ENCODE measurements around the gene TRPV4.

TRPV4 gene

DNA sequence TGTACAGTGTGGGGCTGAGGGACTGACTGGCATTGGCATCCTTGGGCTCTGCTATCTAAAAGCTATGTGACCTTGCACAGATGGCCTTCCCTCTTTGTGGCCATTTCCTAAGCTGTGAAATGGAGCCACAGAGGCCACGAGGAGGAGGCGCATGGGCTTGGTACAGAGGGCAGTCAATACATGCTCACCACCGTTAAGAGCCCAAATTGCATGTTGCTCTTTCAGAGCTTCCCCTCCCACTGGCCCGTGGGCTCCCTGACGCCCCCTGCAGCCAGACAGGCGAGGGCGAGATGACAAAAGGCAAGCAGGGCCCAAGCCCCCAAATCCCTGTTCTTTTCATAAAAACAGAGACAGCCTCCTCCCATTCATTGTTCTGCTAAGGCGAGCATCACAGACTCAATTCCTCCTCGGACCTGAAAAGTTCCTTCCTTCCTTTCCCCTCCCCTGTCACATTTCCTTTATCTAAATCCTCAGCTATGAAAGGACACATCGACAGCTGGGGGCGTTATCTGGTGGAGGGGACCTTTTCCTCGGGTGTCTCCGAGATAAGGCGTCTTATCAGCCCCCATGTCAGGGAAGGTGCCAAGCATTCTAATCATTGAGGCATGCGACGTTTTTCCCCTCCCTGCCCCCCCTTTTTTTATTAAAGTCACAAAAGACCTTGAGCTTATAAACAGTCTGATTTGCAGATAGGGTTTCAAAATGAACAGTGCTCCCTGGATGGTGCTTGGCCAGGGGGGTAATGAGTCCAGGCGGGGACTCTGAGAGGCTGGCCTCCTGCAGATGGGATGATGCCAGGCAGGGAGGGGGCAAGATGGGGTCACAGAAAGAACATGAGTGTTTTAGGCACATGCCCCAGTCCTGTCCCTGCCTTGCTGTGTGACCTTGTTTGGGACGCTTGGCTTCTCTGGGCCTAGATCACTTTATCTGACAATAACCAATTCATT lies 93.2 kb downstream of the TRPV4 start:
- DNase-seq (ENCODE audit: low read depth in 2 of 2), result no peak

DNA sequence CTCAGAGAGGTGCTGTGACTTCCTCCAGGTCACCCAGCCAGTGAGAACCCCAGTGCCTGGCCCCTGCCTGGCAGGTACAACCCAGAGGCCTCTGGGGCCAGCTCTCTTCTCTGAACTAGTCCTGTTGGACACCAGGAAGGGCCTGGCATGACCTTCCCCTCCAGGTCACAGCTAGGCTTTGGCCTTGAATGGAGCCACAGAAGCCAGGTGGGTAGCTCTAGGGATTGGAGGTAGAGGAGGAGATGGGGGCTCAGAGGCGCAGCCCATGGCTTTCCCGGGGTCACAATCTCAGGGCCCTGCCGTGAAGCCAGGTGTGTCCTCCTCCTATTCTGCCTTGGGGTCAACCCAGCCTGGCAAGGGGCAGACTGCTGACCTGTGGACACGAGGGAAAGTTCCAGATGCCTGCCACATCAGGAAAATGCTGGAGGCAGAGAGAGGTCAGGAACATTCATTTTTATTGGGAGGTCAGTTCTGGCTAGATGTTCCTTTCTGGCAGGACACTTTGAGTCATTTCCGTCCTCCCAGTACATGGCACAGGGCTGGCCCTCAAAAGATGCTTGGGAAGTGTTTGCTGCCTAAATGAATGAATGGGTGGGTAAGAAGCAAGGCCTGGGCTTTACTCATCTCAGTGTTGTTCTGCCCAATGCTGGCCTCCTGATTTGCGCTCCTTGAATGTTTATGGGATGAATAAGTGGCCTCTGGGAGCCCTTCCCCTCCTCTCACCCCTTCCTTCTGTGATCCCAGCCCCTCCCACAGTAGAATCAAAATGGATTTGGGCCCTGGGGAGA lies 94.1 kb downstream of the TRPV4 start:
- DNase-seq (ENCODE audit: low read depth in 2 of 2), result no peak

DNA sequence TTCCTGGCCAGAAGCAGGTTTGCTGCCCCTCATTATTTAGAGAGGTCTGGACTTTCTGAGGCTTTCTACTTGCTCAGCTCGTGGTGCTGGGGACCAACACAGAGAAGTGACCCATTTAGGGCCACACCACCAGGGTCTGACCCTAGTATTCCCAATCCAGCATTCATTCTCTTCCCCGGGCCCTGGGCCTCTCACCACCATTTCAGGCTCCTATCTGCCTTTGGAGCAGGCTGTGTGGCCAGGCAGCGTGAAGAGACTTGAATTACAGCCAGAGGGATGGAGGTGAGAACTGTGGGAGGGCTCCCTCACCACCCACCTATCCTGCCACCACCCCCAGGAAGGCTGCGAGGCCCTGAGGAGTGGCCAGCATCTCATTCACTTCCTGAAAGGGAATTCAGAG lies 95.0 kb downstream of the TRPV4 start:
- DNase-seq (ENCODE audit: low read depth in 2 of 2), result no peak

DNA sequence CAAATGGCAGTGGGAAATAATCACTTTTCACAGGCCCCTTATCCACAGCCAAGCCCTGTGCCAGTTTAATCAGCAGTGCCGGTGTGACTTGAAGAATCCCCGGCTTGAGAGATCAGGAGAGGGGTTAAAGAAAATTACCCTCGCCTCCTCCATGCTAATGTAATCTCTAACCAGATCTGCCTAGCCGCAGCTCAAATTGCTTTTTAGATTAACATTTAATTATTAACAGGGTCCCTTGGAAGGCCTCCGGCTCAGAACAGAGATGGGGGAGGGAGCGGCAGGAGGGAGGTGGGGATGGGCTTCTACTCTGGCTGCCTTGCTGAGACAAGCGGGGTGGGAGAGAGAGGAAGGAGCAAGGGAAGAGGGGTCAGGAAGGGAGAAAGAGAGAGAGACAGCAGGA lies 95.6 kb downstream of the TRPV4 start:
- DNase-seq (ENCODE audit: low read depth in 2 of 2), result no peak

DNA sequence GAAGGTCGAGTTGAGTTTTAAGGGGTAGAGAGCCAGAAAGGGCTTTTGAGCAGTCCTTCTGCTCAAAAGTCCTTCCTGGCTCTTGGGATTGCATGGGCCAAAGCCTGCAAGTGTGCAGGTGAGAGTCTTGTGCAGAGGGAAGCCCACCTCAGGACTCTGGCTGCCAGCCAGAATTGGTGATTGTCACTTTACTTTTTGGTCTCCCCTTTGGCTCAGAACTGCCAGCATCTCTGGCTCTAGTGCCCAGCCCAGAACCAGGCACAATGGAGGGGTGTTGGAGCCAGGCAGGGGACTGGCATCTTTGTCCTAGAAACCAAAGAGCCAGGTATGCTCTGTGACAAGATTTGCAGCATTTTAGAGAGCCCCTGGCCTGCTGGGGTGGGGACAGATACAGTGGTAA lies 96.1 kb downstream of the TRPV4 start:
- no peak for DNase-seq (ENCODE audit: low read depth in 2 of 2)

DNA sequence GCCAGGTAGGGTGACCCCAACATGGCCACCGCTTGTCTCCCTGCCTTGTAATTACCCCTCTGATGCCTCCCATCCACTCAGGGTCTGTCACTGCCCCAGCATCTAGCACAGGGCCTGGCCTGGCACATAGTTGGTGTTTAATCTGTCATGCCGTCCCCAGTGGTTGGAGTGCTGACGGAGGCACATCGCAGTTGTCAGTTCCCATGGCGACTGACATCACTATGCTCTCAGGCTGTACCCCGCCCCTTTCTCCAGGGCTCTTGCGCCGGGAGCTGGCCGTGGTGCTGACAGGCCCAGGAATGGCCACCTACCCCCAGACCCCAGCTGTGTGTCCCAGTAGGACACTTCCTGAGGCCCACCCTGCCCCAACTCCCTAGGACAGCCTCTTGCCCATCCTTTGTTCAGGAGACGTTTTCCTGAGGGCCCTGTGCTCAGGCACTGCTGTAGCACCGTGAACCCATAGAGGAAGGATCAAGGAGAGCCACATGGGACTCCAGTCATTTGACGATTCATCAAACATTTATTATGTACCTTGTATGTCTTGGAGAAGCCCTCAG lies 96.6 kb downstream of the TRPV4 start:
- DNase-seq (ENCODE audit: low read depth in 2 of 2), result no peak

DNA sequence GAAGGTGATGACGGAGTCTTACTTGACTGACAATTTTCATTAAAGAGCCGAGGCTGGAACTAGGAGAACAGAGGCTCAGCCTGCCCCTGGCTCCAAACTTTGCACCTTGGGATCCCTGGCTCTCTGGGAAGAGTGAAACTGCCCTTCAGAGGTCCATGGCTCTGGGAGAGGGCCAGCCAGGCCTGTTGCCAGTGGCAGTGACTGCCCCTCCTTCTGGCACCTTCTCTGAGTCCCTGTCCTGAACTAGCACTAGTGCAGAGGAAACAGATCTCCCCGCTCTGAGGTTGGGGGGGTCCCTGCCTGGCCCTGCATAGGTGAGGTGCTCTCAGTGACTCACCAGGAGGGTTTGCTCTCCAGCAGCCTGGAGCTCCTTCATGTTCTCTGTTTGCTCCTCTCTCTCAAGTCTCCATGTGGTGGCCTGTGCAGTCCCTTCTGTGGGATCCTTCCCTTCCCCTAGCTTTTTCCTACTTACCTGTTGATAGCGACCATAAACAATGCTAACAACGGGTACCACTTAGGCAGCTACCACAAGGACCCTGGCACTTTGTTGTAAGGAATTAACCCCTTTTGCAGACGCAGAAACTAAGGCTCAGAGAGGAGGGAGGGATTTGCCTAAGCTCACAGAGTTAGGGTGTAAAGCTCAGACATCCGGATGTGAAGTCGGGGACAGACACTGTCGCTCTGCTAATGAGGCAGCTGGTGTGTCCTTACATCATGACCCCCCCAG lies 97.2 kb downstream of the TRPV4 start:
- no peak for DNase-seq (ENCODE audit: low read depth in 2 of 2)

DNA sequence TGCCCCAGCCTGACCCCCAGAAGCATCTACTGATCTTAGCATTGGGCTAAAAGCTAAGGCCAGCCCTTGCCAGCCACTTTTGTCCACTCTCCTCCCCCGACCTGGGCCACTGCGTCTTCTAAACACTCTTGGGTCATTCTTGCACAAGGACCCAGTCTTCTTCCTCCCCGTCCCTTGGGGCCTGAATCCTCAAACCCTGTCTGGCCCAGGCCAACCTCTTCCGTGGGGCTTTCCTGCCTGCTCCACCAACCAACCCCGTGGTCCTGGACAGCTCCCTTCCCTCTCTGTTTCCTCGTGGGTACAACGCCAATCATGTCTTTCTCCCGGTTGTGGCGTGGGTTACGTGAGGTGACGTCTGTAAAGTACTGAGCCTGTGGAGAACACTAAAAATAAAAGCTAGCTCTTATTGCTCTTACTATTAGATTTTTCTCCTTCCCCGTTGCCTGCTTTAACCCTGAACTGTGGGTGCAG lies 98.1 kb downstream of the TRPV4 start:
- no peak for DNase-seq (ENCODE audit: low read depth in 2 of 2)

DNA sequence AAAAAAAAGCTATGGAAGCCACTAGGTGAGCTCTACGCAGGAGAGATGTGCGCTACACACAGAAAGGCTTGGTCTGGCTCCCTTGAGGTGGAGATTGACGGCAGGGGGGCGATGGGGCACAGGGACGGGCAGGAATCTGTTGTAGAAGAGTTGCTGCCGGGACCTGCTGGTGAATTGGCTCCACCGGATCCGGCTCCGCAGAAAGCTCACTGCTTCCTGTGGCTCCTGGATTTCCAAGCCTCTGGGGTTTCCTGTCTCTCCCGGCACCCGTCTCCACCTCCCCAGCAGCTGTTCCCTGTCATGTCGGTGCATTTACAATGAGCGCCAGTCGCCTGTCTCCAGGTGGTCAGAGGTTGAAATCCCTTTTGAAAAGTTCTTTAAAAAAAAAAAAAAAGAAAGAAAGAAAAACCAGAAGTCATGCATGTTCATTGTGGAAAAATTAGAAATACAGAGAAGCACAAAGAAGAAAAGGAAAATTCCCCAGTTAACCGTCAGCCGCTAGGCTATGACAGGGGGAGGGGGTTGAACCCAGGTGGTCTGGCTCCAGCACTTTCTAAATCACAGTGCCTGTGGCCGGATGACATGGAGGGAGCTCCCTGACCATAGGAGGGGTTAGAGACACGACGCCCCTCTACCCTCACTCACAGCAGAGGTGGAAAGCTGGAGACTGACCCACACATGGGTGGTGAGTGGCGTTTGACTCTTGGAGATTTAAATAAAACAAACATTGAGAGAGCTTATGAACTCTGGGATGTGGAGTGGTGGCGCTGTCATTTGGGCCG lies 98.8 kb downstream of the TRPV4 start:
- DNase-seq (ENCODE audit: low read depth in 2 of 2), result no peak
